Stimulated activated CD4-positive, alpha-beta T cell treated with anti-CD3 and anti-CD28 coated beads, TNF-alpha, amount 100 ng/mL, for 4 hours (primary cell): ENCODE data around the gene PGA4.

Source experiments
- DNase-seq, 3 experiments: peaks; one replicate each; pipeline ENCODE4 v3.0.0-alpha.2; 2020; ENCODE audit warnings: low read depth in 3 of 3

PGA4 gene

GRCh38 chr11:61279934-61280659 lies 58.0 kb downstream of the PGA4 start:
- DNase-seq = no peak

- DNase-seq = no peak
These were observed 58.9 kb downstream of the PGA4 start for GRCh38 chr11:61280883-61281580.
